Measurements from ENCODE around the gene BNC1.
A peak's percentile ranks its signal among the peaks of the same experiment; 100 is the strongest.
"Not testable (repeated sequence)": the region's sequence is repeated elsewhere in the genome, so short reads cannot be mapped to it uniquely, and the experiment has no call there.

Gene BNC1

GRCh38 chr15:83248151-83249029, 36.1 kb downstream of the BNC1 start:
- peak; percentile 58 for DNase-seq (ENCODE audit: low read depth)

DNA sequence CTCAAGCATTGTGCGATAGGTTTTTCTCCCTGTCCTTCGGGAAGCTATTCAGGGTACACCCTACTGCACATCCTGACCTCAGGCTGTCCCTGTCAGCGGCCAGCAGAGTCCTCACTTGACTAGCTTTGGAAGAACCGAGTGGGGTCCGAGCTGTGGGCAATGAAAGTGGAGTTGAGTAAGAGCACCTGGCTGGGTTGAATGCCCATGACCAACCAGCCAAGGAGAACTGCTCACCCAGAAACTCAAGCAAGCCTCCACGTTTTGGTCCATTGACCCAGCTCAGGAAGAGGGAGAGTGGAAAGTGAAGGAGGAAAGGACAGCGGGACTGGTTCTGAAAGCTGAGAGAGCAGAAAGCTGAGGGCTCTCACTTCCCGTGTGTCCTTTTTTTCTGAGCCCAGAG, 40.8 kb downstream of the BNC1 start:
- no peak for DNase-seq (ENCODE audit: low read depth)

GRCh38 chr15:83230242-83230641, 54.2 kb downstream of the BNC1 start:
- DNase-seq (ENCODE audit: low read depth), result no peak

- no peak for DNase-seq (ENCODE audit: low read depth)
Observed at GRCh38 chr15:83225449-83225848, 59.0 kb downstream of the BNC1 start.

DNA sequence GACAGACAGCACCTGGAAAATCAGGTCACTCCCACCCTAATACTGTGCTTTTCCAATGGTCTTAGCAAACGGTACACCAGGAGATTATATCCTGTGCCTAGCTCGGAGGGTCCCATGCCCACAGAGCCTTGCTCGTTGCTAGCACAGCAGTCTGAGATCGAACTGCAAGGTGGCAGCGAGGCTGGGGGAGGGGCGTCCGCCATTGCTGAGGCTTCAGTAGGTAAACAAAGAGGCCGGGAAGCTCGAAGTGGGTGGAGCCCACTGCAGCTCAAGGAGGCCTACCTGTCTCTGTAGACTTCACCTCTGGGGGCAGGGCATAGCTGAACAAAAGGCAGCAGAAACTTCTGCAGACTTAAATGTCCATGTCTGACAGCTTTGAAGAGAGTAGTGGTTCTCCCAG, 62.7 kb downstream of the BNC1 start:
- not testable (repeated sequence) for DNase-seq (ENCODE audit: low read depth)

DNA sequence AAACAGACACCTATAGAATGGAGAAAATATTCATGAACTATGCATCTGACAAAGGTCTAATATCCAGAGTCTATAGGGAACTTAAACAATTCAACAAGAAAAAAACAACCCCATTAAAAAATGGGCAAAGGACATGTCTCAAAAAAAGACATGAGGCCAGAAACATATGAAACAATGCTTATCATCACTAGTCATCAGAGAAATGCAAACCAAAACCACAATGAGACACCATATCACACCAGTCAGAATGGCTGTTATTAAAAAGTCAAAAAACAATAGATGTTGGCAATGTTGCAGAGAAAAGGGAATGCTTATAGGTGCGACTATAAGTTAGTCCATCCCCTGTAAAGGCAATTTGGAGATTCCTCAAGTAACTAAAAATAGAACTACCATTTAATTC, 65.4 kb downstream of the BNC1 start:
- DNase-seq (ENCODE audit: low read depth), result no peak

GRCh38 chr15:83215306-83215705, 69.2 kb downstream of the BNC1 start:
- DNase-seq (ENCODE audit: low read depth), result no peak

- no peak for DNase-seq (ENCODE audit: low read depth)
Observed at GRCh38 chr15:83210619-83211018, 73.8 kb downstream of the BNC1 start.

GRCh38 chr15:83209333-83209732, 75.1 kb downstream of the BNC1 start:
- no peak for DNase-seq (ENCODE audit: low read depth)

DNA sequence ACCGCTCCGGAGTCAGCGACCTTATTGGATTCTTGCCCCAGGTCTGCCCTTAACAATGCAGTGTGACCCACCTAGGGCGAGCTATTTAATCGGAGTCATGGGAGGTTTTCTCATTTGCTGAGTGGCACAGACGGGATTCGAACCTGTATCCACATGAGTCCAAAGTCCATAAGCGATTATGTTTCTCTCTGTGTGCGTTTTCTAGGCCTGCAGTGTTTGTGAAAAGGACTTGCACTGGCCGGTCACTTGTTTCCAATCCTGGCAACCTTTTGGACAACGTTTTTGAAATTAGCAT, 76.2 kb downstream of the BNC1 start:
- no peak for DNase-seq (ENCODE audit: low read depth)

DNA sequence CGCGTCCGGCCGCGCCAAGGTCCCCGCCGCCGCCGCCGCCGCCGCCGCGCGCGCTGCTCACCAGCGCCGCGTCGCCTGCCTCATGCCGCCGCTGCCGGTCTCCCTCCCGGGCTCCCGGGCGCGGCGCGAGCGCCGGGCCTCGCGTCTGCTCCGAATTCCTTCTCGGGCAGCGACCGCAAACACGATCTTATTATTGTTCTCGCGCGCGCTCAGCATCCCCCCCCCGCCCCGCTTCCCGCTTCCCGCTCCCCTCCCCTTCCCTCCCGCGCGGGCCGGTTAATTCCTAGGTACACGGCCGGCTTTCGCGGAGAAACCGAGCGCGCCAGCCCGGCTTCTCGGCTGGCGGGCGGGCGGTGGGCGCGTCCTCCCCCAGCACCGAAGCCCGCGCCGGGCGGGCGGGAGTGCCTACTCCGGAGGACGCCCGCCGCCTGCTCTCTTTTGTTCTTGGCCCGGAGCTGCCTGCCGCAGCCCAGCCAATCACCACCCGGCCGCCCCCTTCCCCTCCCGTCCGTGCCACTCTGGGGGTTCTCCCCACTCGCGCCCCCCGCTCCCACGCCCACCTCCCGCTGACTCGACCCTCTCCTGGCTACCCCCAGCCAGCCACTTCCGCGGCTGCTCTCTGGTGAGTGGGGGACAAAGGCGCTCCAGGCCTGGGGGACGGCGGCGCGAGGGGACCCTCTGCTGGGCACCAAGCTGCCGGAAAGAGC, 76.7 kb downstream of the BNC1 start, which contains the start of gene HDGFL3:
TSS of gene HDGFL3 (minus strand) at position 164 of the 707 bp plus-strand sequence. CDS start 409 bp downstream, outside the sequence.
- DNase-seq (ENCODE audit: low read depth), result peak; percentile 60

DNA sequence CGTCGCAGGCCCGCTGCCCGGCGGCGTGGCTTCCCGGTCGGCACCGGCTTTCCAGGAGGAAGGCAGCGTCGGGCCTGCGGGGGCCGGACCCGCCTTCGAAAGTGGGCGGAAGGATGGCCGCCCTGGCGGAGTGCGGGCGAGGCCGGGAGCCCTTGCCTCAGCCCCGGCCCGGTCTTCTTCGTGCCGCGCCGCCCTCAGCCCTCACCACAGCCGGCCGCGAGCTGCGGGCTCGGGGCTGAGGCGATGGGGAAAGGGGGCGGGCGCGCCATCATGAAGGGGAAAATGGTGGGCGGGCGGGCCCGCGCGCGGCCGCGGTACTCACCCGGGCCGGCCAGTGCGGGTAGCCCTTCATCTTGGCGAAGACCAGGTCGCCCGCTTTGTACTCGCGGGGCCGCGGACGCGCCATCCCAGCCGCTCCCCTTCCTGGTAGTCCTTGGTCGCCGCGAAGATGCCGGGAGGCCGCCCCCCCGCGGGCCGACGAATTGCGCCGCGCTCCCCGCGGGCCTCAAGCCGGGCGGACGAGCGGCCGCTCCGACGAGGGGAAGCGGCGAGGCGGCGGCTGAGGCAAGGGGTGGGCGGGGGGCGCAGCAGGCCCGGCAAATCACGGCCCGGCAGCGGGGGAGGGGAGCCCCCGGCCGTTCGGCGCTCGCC, 77.3 kb downstream of the BNC1 start:
- DNase-seq (ENCODE audit: low read depth), result peak; percentile 41

- DNase-seq (ENCODE audit: low read depth), result no peak
Observed at GRCh38 chr15:83206526-83207008, 77.9 kb downstream of the BNC1 start.
